Neuronal stem cell (in vitro differentiated cells): ENCODE data around the gene BRK1.

Experiments
- DNase-seq: peaks from one replicate; pipeline ENCODE4 v3.0.0-alpha.2; 2013; ENCODE audit warnings: low spot score
- H2AFZ ChIP-seq: one replicate; pipeline ENCODE4 v1.6.1; 2013; ENCODE audit warnings: mild to moderate bottlenecking, low read length, inconsistent platforms
- H2AK5ac ChIP-seq: 2 replicates; pipeline ENCODE4 v1.6.1; 2013; ENCODE audit warnings: low read depth, mild to moderate bottlenecking, inconsistent platforms, low read length, moderate library complexity, mixed read lengths
- H2BK120ac ChIP-seq: 2 replicates; pipeline ENCODE4 v1.6.1; 2013; ENCODE audit warnings: low read depth, mild to moderate bottlenecking, inconsistent platforms, low read length, moderate library complexity, mixed read lengths
- H2BK12ac ChIP-seq: one replicate; pipeline ENCODE4 v1.6.1; 2013; ENCODE audit warnings: low read length, inconsistent platforms
- H2BK15ac ChIP-seq: 2 replicates; pipeline ENCODE4 v1.6.1; 2013; ENCODE audit warnings: mild to moderate bottlenecking, low read length, inconsistent platforms, mixed read lengths
- H2BK5ac ChIP-seq: one replicate; pipeline ENCODE4 v1.6.1; 2013; ENCODE audit warnings: inconsistent platforms, mild to moderate bottlenecking, low read length, moderate library complexity
- H3K14ac ChIP-seq: one replicate; pipeline ENCODE4 v1.6.1; 2013; ENCODE audit warnings: low read length, inconsistent platforms
- H3K18ac ChIP-seq: 2 replicates; pipeline ENCODE4 v1.6.1; 2013; ENCODE audit warnings: low read length, inconsistent platforms
- H3K23ac ChIP-seq: 2 replicates; pipeline ENCODE4 v1.6.1; 2013; ENCODE audit warnings: low read depth, mild to moderate bottlenecking, mixed read lengths, low read length, inconsistent platforms; ENCODE audit not compliant: poor library complexity
- H3K27ac ChIP-seq: replicated peaks from 3 replicates; pipeline ENCODE4 v1.5.1; 2013; ENCODE audit warnings: low read length, inconsistent platforms
- H3K27me3 ChIP-seq, 3 experiments: 2 replicates each; pipeline ENCODE4 v1.6.1; 2013; ENCODE audit warnings: low read length in 3 of 3, mild to moderate bottlenecking in 2 of 3, inconsistent platforms in 1 of 3, low read depth in 1 of 3, mixed read lengths in 1 of 3, moderate library complexity in 1 of 3; ENCODE audit not compliant: control insufficient read depth in 3 of 3, insufficient read depth in 3 of 3
- H3K36me3 ChIP-seq, 2 donors: replicated peaks in 1 of 2; 2 replicates each; pipeline ENCODE4 v1.6.1; 2013; ENCODE audit warnings: low read length in 2 of 2; ENCODE audit not compliant: control insufficient read depth in 2 of 2, insufficient read depth in 2 of 2
- H3K4ac ChIP-seq: 2 replicates; pipeline ENCODE4 v1.6.1; 2013; ENCODE audit warnings: inconsistent platforms, mild to moderate bottlenecking, low read length, moderate library complexity
- H3K4me1 ChIP-seq, 2 donors: 1 replicate in 1 of 2; 2 replicates in 1 of 2; pipeline ENCODE4 v1.6.1; 2013; ENCODE audit warnings: low read length in 2 of 2, low read depth in 1 of 2; ENCODE audit not compliant: control insufficient read depth in 2 of 2, insufficient read depth in 1 of 2
- H3K4me2 ChIP-seq: one replicate; pipeline ENCODE4 v1.6.1; 2013; ENCODE audit warnings: mild to moderate bottlenecking, low read length, inconsistent platforms; ENCODE audit not compliant: insufficient read depth, poor library complexity, severe bottlenecking
- H3K4me3 ChIP-seq, 2 donors: 2 replicates each; pipeline ENCODE4 v1.5.1; 2013; ENCODE audit warnings: low read length in 2 of 2, mild to moderate bottlenecking in 2 of 2, inconsistent platforms in 1 of 2, moderate library complexity in 1 of 2
- H3K79me1 ChIP-seq: one replicate; pipeline ENCODE4 v1.6.1; 2013; ENCODE audit warnings: low read depth, mild to moderate bottlenecking, inconsistent platforms, low read length, moderate library complexity
- H3K9ac ChIP-seq: one replicate; pipeline ENCODE4 v1.6.1; 2013; ENCODE audit warnings: mild to moderate bottlenecking, low read depth, low read length, inconsistent platforms; ENCODE audit not compliant: poor library complexity
- H3K9me3 ChIP-seq, 2 donors: replicated peaks in 1 of 2; 2 replicates each; pipeline versions ENCODE3 to v1.6.1; 2013; ENCODE audit warnings: low read length in 2 of 2, mild to moderate bottlenecking in 2 of 2, inconsistent platforms in 1 of 2, low read depth in 1 of 2, mixed read lengths in 1 of 2, moderate library complexity in 1 of 2; ENCODE audit not compliant: control insufficient read depth in 2 of 2, insufficient read depth in 1 of 2
- H4K8ac ChIP-seq: one replicate; pipeline ENCODE4 v1.6.1; 2013; ENCODE audit warnings: low read depth, mild to moderate bottlenecking, inconsistent platforms, low read length, moderate library complexity
- H4K91ac ChIP-seq: one replicate; pipeline ENCODE4 v1.6.1; 2013; ENCODE audit warnings: low read length, low read depth, mild to moderate bottlenecking, inconsistent platforms; ENCODE audit not compliant: poor library complexity
- whole genome bisulfite sequencing, 2 donors: extraction: QIAGEN DNeasy Blood & Tissue Kit; methylation state at CpG; one replicate each; pipeline ENCODE4 v1.1.7; 2013; ENCODE audit warnings: missing lambda C conversion rate in 2 of 2, mixed read lengths in 1 of 2; ENCODE audit not compliant: insufficient read length in 2 of 2, insufficient replicate concordance in 1 of 2; ENCODE audit errors: extremely low coverage in 2 of 2; 5-methylcytosine and 5-hydroxymethylcytosine counted together

The BRK1 gene

DNA sequence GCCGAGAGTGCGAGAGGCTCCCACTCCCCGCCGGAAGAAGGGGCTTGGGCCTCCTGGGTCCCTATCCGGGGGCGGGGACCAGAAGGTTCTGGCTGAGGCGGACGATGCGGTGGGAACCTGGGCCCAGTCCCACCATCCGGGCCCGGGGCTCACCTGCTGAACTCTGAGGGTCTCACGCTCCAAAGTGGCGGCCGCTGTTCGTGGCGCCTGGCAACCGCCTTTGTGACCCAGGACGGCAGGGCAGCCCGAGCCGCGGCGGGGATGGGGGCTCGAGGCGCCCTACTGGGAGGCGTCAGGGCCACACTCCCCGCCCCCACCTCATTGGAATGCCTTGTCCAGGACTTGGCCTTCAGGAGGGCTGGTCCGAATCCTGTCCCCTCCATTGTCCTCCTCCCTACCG is 7.4 kb upstream of the BRK1 start, which contains the start of gene FANCD2OS:
Gene FANCD2OS, minus strand, starts transcription at position 165 of the 400 bp plus-strand sequence. CDS start 3,481 bp downstream, outside the sequence.
- no peak within 1 kb of the TSS for H4K91ac ChIP-seq
- no peaks in the 10 kb centered on the region for H3K4me1 ChIP-seq
- no peak within 1 kb of the TSS for H3K4me3 ChIP-seq
- H2AFZ ChIP-seq: no peak within 1 kb of the TSS
- WGBS, 2 donors: no CpG with 5 or more reads among the region's 28 CpGs
- no peak within 1 kb of the TSS for H2AK5ac ChIP-seq
- DNase-seq: no peak
- no peak within 1 kb of the TSS for H3K4me2 ChIP-seq
- H3K9me3 ChIP-seq: no peaks in the 10 kb centered on the region
- H4K8ac ChIP-seq: no peak within 1 kb of the TSS
- H3K23ac ChIP-seq: no peak within 1 kb of the TSS
- H3K9ac ChIP-seq: no peak within 1 kb of the TSS
- no peaks in the 10 kb centered on the region for H3K27me3 ChIP-seq
- no peaks in the 10 kb centered on the region for H3K79me1 ChIP-seq
- peak within 1 kb of the TSS; percentile 21 for H3K14ac ChIP-seq
- H2BK15ac ChIP-seq: no peak within 1 kb of the TSS
- peak within 1 kb of the TSS; percentile 16 for H2BK12ac ChIP-seq
- no peak within 1 kb of the TSS for H2BK5ac ChIP-seq
- H3K18ac ChIP-seq: no peak within 1 kb of the TSS
- H2BK120ac ChIP-seq: no peak within 1 kb of the TSS
- no peak within 1 kb of the TSS for H3K27ac ChIP-seq
- peaks cover 0 to 8% of the 10 kb centered on the region in 2 donors for H3K36me3 ChIP-seq
- H3K4ac ChIP-seq: no peak within 1 kb of the TSS

DNA sequence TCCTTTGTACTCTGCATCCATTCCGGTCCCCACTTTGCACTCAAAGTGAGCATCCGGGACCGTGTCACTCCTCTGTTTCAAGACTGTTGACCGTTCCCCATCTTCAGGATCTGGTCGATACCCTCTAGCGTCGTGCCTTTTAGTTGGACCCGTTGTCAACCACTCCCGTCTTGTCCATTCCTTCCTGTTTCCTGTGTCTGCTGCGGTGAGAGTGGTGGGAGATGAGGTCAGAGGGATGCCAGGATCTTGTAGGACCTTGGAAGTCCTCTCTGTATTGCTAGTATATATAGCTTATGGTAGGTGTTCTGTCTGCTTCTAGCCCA is 624 bp downstream of the BRK1 start:
- Histone ChIP-seq H3K4me3 (peak overlapping the region; percentile 73 to 90), H3K14ac (no peak overlapping the region), H3K27me3 (no peaks in the 10 kb centered on the region), H2BK15ac (no peak overlapping the region), H3K9ac (peak overlapping the region; percentile 90), H2AK5ac (no peak overlapping the region), H3K4me1 (peaks cover 3 to 5% of the 10 kb centered on the region in 2 donors), H2BK120ac (no peak overlapping the region), H2AFZ (peak overlapping the region; percentile 88), H3K27ac (no peak overlapping the region), H2BK12ac (peak overlapping the region; percentile 12), H3K79me1 (peaks cover 12% of the 10 kb centered on the region), H3K9me3 (no peaks in the 10 kb centered on the region), H3K4ac (no peak overlapping the region), H2BK5ac (no peak overlapping the region), H3K4me2 (peak overlapping the region; percentile 86), H4K8ac (no peak overlapping the region), H4K91ac (peak overlapping the region; percentile 22), H3K36me3 (peaks cover 3 to 35% of the 10 kb centered on the region in 2 donors), H3K23ac (no peak overlapping the region), H3K18ac (peak overlapping the region; percentile 6)
- no peak for DNase-seq
- WGBS, 2 donors: no CpG with 5 or more reads among the region's 10 CpGs

DNA sequence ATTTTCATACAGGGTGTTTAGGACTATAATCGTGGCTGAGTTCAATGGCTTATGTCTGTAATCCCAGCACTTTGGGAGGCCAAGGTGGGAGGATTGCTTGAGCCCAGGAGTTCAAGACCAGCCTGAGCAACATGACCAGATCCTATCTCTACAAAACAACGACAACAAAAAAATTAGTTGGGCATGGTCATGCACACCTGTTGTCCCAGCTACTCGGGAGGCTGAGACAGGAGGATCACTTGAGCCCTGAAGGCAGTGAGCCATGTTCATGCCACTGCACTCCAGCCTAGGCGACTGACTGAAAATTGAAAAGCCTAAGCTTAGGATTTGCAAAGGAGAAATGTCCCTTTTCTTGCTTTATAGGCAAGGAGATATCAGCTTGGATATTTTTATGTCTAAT is 1.5 kb downstream of the BRK1 start:
- Histone ChIP-seq H3K14ac (no peak overlapping the region), H4K8ac (no peak overlapping the region), H3K9me3 (no peaks in the 10 kb centered on the region), H2BK12ac (no peak overlapping the region), H3K36me3 (peaks cover 5 to 40% of the 10 kb centered on the region in 2 donors), H3K79me1 (peaks cover 12% of the 10 kb centered on the region), H3K4me2 (no peak overlapping the region), H2BK15ac (no peak overlapping the region), H2BK120ac (no peak overlapping the region), H3K27ac (no peak overlapping the region), H3K4me1 (peaks cover 3 to 5% of the 10 kb centered on the region in 2 donors), H2AK5ac (no peak overlapping the region), H3K27me3 (no peaks in the 10 kb centered on the region), H3K18ac (no peak overlapping the region), H3K23ac (no peak overlapping the region), H3K9ac (no peak overlapping the region), H3K4ac (no peak overlapping the region), H4K91ac (no peak overlapping the region), H2AFZ (no peak overlapping the region), H2BK5ac (no peak overlapping the region), H3K4me3 (peak overlapping the region in 1 of 2 donors; percentile 73)
- no CpG with 5 or more reads among the region's 4 CpGs for WGBS, 2 donors
- no peak for DNase-seq

DNA sequence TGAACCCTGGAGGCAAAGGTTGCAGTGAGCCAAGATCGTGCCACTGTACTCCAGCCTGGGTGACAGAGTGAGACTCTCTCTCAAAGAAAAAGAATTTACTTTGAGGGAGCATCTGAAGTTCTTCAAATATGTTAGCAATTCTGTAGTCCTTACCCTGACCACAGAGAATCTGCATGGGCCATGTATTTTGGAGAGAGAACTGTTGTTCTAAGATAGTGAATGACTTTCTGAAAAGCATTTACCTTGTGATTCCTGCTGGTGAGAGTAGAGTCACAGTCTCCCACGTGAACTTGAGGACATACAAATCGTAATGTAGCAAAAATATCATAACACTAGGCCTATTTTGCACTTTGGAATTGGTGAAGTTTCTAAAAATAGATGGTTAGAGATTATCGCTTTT is 3.9 kb downstream of the BRK1 start:
- Histone ChIP-seq H4K8ac (no peak overlapping the region), H2BK120ac (no peak overlapping the region), H3K36me3 (peaks cover 5 to 54% of the 10 kb centered on the region in 2 donors), H2BK5ac (no peak overlapping the region), H2BK12ac (no peak overlapping the region), H3K27ac (no peak overlapping the region), H3K4me2 (no peak overlapping the region), H3K18ac (no peak overlapping the region), H2AK5ac (no peak overlapping the region), H3K4me3 (no peak overlapping the region), H3K23ac (no peak overlapping the region), H2BK15ac (no peak overlapping the region), H3K79me1 (peaks cover 12% of the 10 kb centered on the region), H3K4me1 (peaks cover 3 to 5% of the 10 kb centered on the region in 2 donors), H3K4ac (no peak overlapping the region), H2AFZ (no peak overlapping the region), H3K14ac (no peak overlapping the region), H3K9me3 (no peaks in the 10 kb centered on the region), H3K27me3 (no peaks in the 10 kb centered on the region), H3K9ac (no peak overlapping the region), H4K91ac (no peak overlapping the region)
- WGBS, 2 donors: no CpG with 5 or more reads among the region's 4 CpGs
- no peak for DNase-seq
